PC-9 (cell line): ENCODE data around the gene SH2D5. TPM values are rescaled to one million over a fixed set of nuclear protein-coding genes. Genes with fewer than 3 reads are reported as not detected.

Experiments used
- BruUV-seq: library from RNA; stranded (reverse); fragments of 400-500 nt; replicated peaks from 2 replicates; lab custom pipeline; 2021; lab: Mats Ljungman, UMichigan
- CTCF ChIA-PET: fragments of 300-600 bp; sonication (Branson Sonifier 250); formaldehyde crosslinking; loops from one replicate; lab custom pipeline; 2022; ENCODE audit warnings: antibody characterized with exemption; lab: Charles Lee
- POLR2A ChIA-PET: fragments of 300-600 bp; sonication (Branson Sonifier 250); formaldehyde crosslinking; loops from one replicate; lab custom pipeline; 2022; ENCODE audit warnings: antibody characterized with exemption; ENCODE audit not compliant: unreplicated experiment; lab: Charles Lee
- DNase-seq, 2 experiments: peaks; one replicate each; pipeline versions ENCODE4 v3.0.0 to v3.0.0-alpha.2; 2015 to 2022; ENCODE audit warnings: mixed read lengths in 1 of 2
- H2AFZ ChIP-seq: fragments of 200-600 bp; sonication (generic); 2 replicates; pipeline ENCODE4 v1.8.1; 2017; ENCODE audit warnings: antibody characterized with exemption
- H3F3A ChIP-seq: fragments of 200-600 bp; sonication (generic); 2 replicates; pipeline ENCODE4 v1.8.1; 2017; ENCODE audit warnings: antibody characterized with exemption, mild to moderate bottlenecking, low read depth; ENCODE audit not compliant: insufficient read depth
- H3K27ac ChIP-seq: fragments of 200-600 bp; sonication (generic); 2 replicates; pipeline ENCODE4 v1.6.1; 2016; ENCODE audit warnings: mixed run types
- H3K27me3 ChIP-seq: fragments of 200-600 bp; sonication (generic); 2 replicates; pipeline ENCODE4 v1.6.1; 2016; ENCODE audit warnings: low read depth, mixed run types; ENCODE audit not compliant: insufficient read depth
- H3K36me3 ChIP-seq: fragments of 200-600 bp; sonication (generic); 2 replicates; pipeline ENCODE4 v1.6.1; 2016; ENCODE audit warnings: low read depth, mixed run types
- H3K4me1 ChIP-seq: fragments of 200-600 bp; sonication (generic); replicated peaks from 2 replicates; pipeline ENCODE4 v1.6.1; 2016; ENCODE audit warnings: mixed run types; ENCODE audit not compliant: insufficient read depth
- H3K4me2 ChIP-seq: fragments of 200-600 bp; sonication (generic); 2 replicates; pipeline ENCODE4 v1.6.1; 2017; ENCODE audit warnings: mixed run types
- H3K4me3 ChIP-seq: fragments of 200-600 bp; sonication (generic); 2 replicates; pipeline ENCODE4 v1.6.1; 2016; ENCODE audit warnings: mixed run types
- H3K79me2 ChIP-seq: fragments of 200-600 bp; sonication (generic); 2 replicates; pipeline ENCODE4 v1.6.1; 2017; ENCODE audit warnings: low read depth, mixed run types
- H3K9me2 ChIP-seq: fragments of 200-600 bp; sonication (generic); 2 replicates; pipeline ENCODE4 v1.8.1; 2017; ENCODE audit warnings: mild to moderate bottlenecking; ENCODE audit not compliant: insufficient read depth
- H3K9me3 ChIP-seq: fragments of 200-600 bp; sonication (generic); 2 replicates; pipeline ENCODE4 v1.8.1; 2016; ENCODE audit warnings: low read depth; ENCODE audit not compliant: insufficient read depth
- H4K20me1 ChIP-seq: fragments of 200-600 bp; sonication (generic); 2 replicates; pipeline ENCODE4 v1.8.1; 2017; ENCODE audit not compliant: insufficient read depth
- CTCF ChIP-seq: fragments of 200-600 bp; sonication (generic); conservative IDR thresholded peaks from 2 replicates; pipeline ENCODE4 v1.6.1; 2017; ENCODE audit warnings: mixed run types, antibody characterized with exemption, mild to moderate bottlenecking, moderate library complexity
- EZH2 ChIP-seq: fragments of 200-600 bp; sonication (generic); IDR thresholded peaks from 2 replicates; pipeline ENCODE4 v1.8.0; 2017; ENCODE audit warnings: antibody characterized with exemption, low read depth
- intact Hi-C: fragments of 100-400 bp; cut with micrococcal nuclease; formaldehyde crosslinking; loops from one replicate; pipeline ENCODE4 v1.10.0; 2022; ENCODE audit not compliant: unreplicated experiment
- total RNA-seq: library from RNA; stranded (reverse); gene quantifications from 2 replicates; pipeline ENCODE4 v1.2.3, GENCODE V29; 2021

Gene SH2D5
- total RNA-seq, 1 experiment from 2014 or later, result 1.5 TPM

DNA sequence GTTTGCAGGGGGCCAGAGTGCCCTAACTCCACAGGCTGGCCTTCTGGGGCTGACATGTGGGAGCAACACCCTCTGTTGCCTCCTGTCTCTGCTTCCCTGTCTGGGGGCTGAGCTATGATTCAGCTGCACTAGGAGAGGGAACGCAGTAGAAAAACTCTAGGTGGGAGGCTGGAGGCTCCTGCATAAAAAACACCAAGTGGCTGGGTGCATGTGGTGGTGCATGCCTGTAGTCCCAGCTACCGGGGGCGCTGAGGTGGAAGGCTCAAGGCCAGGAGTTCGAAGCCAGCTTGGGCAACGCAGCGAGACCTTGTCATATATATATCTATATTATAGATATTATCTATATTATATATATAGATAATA, 20.3 kb downstream of the SH2D5 start:
- Histone ChIP-seq H3K4me2 (no peak overlapping the region), H3K9me2 (no peaks in the 10 kb centered on the region), H3K27ac (no peak overlapping the region), H2AFZ (no peak overlapping the region), H3K4me3 (no peak overlapping the region), H3K36me3 (no peaks in the 10 kb centered on the region), H3K79me2 (no peaks in the 10 kb centered on the region), H4K20me1 (no peaks in the 10 kb centered on the region), H3K27me3 (no peaks in the 10 kb centered on the region), H3F3A (no peaks in the 10 kb centered on the region; the same call in 1 of the 2 replicates), H3K4me1 (no peaks in the 10 kb centered on the region), H3K9me3 (no peaks in the 10 kb centered on the region)
- intact Hi-C loops, result no loop called here
- BruUV-seq, result no TSS peak
- ChIA-PET POLR2A (no interaction called here), CTCF (no interaction called here)
- TF ChIP-seq CTCF (no peak), EZH2 (no peak)
- no peak for DNase-seq

GRCh38 chr1:20711285-20712214, 21.0 kb downstream of the SH2D5 start:
- intact Hi-C loops, result no loop called here
- POLR2A ChIA-PET, result no interaction called here
- no peaks in the 10 kb centered on the region for H3K9me2 ChIP-seq
- no peak for DNase-seq
- H3K27ac ChIP-seq, result no peak overlapping the region
- no peaks in the 10 kb centered on the region for H3K4me1 ChIP-seq
- H3K4me3 ChIP-seq, result no peak overlapping the region
- no peaks in the 10 kb centered on the region for H3K79me2 ChIP-seq
- H3F3A ChIP-seq, result no peaks in the 10 kb centered on the region; the same call in 1 of the 2 replicates
- H3K4me2 ChIP-seq, result no peak overlapping the region
- CTCF ChIA-PET, result no interaction called here
- no peaks in the 10 kb centered on the region for H3K27me3 ChIP-seq
- H3K9me3 ChIP-seq, result no peaks in the 10 kb centered on the region
- no peak for TF ChIP-seq CTCF
- TF ChIP-seq EZH2, result no peak
- H4K20me1 ChIP-seq, result no peaks in the 10 kb centered on the region
- no TSS peak for BruUV-seq
- no peak overlapping the region for H2AFZ ChIP-seq
- H3K36me3 ChIP-seq, result no peaks in the 10 kb centered on the region

- Histone ChIP-seq H3K36me3 (no peaks in the 10 kb centered on the region), H2AFZ (no peak overlapping the region), H4K20me1 (no peaks in the 10 kb centered on the region), H3K9me3 (no peaks in the 10 kb centered on the region), H3K9me2 (no peaks in the 10 kb centered on the region), H3K4me2 (no peak overlapping the region), H3K4me3 (no peak overlapping the region), H3K4me1 (no peaks in the 10 kb centered on the region), H3K27ac (no peak overlapping the region), H3F3A (no peaks in the 10 kb centered on the region; the same call in 1 of the 2 replicates), H3K79me2 (no peaks in the 10 kb centered on the region), H3K27me3 (no peaks in the 10 kb centered on the region)
- intact Hi-C loops, result no loop called here
- BruUV-seq, result no TSS peak
- CTCF ChIA-PET, result no interaction called here
- TF ChIP-seq EZH2 (no peak), CTCF (no peak)
- DNase-seq, result no peak
- POLR2A ChIA-PET, result no interaction called here
Observed at GRCh38 chr1:20710469-20711284, 21.8 kb downstream of the SH2D5 start.
